ENCODE data around the gene RAD18. TPM values are rescaled to one million over a fixed set of nuclear protein-coding genes. Genes with fewer than 3 reads are reported as not detected.
A peak's percentile ranks its signal among the peaks of the same experiment; 100 is the strongest.

Gene RAD18
- total RNA-seq, 1 donor from 2014 or later = 22.1 TPM

DNA sequence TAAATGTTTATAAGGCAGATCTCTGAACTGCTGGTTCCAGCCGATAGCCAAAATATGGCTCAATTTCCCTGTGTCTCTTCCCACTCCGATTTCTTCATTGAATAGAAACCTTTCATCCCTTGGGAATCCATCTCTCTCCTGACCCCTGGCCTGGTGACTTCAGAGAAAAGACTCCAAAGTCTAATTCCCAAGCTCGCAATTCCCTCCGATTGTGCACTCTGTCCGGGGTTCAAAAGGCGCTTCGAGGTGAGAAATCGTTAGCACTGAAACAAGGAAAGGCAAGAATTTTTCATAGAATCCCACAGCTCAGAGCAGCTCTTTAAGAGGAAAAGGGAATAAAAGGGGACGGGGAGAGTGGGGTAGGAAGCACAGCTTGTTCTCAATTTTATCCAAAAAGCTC lies 18.4 kb upstream of the RAD18 start:
- no peak for TF ChIP-seq CTCF (IDR thresholded peaks at IDR 0.05)
- no peak for TF ChIP-seq EZH2phosphoT487 (IDR thresholded peaks at IDR 0.05)
- H3K9ac ChIP-seq = no peak overlapping the region
- H3K9me3 Mint-ChIP-seq = peaks cover 9% of the 10 kb centered on the region
- H3K27me3 ChIP-seq = no peaks in the 10 kb centered on the region
- no peak for DNase-seq (ENCODE audit: low spot score)
- no peak overlapping the region for H3K4me3 Mint-ChIP-seq
- no peaks in the 10 kb centered on the region for H3F3A ChIP-seq (ENCODE audit: low read depth)
- H3K27ac ChIP-seq = no peak overlapping the region
- H3K36me3 ChIP-seq = no peaks in the 10 kb centered on the region
- H2AFZ ChIP-seq (replicated peaks) = no peak overlapping the region
- H3K27ac Mint-ChIP-seq = peak overlapping the region; percentile 22
- H3K27me3 Mint-ChIP-seq (ENCODE audit: insufficient read depth, low read depth) = peaks cover 6% of the 10 kb centered on the region
- no peak overlapping the region for H3K4me3 ChIP-seq
- H3K4me1 Mint-ChIP-seq = peaks cover 18% of the 10 kb centered on the region
- no peaks in the 10 kb centered on the region for H3K4me1 ChIP-seq
- no peaks in the 10 kb centered on the region for H4K20me1 ChIP-seq (ENCODE audit: low read depth)
- H3K36me3 Mint-ChIP-seq = peaks cover 2% of the 10 kb centered on the region
- no peaks in the 10 kb centered on the region for H3K9me3 ChIP-seq (ENCODE audit: low read depth)
- H3K79me2 ChIP-seq (ENCODE audit: low read depth) = no peaks in the 10 kb centered on the region
- no peak overlapping the region for H3K4me2 ChIP-seq

GRCh38 chr3:8981296-8981695 lies 18.0 kb upstream of the RAD18 start:
- no peaks in the 10 kb centered on the region for H3K9me3 ChIP-seq (ENCODE audit: low read depth)
- TF ChIP-seq EZH2 (IDR thresholded peaks at IDR 0.05) (no peak), CTCF (IDR thresholded peaks at IDR 0.05) (no peak), EZH2phosphoT487 (IDR thresholded peaks at IDR 0.05) (no peak)
- H3K4me3 ChIP-seq = no peak overlapping the region
- H3K4me1 ChIP-seq = no peaks in the 10 kb centered on the region
- Mint-ChIP-seq H3K36me3 (peaks cover 2% of the 10 kb centered on the region), H3K9me3 (peaks cover 9% of the 10 kb centered on the region), H3K4me3 (no peak overlapping the region), H3K27me3 (ENCODE audit: insufficient read depth, low read depth) (peaks cover 6% of the 10 kb centered on the region), H3K27ac (no peak overlapping the region), H3K4me1 (peaks cover 18% of the 10 kb centered on the region)
- H3K9ac ChIP-seq = no peak overlapping the region
- H3K27ac ChIP-seq = no peak overlapping the region
- no peaks in the 10 kb centered on the region for H3K27me3 ChIP-seq
- no peaks in the 10 kb centered on the region for H3K36me3 ChIP-seq
- H3K79me2 ChIP-seq (ENCODE audit: low read depth) = no peaks in the 10 kb centered on the region
- no peak for DNase-seq (ENCODE audit: low spot score)
- H3K4me2 ChIP-seq = no peak overlapping the region
- H3F3A ChIP-seq (ENCODE audit: low read depth) = no peaks in the 10 kb centered on the region
- H2AFZ ChIP-seq (replicated peaks) = no peak overlapping the region
- no peaks in the 10 kb centered on the region for H4K20me1 ChIP-seq (ENCODE audit: low read depth)

GRCh38 chr3:8980756-8981257 lies 17.5 kb upstream of the RAD18 start:
- peak overlapping the region; percentile 61 for H3K27ac Mint-ChIP-seq
- H3K9ac ChIP-seq = no peak overlapping the region
- no peaks in the 10 kb centered on the region for H3K4me1 ChIP-seq
- no peak overlapping the region for H3K4me3 ChIP-seq
- no peak overlapping the region for H2AFZ ChIP-seq (replicated peaks)
- H3K9me3 Mint-ChIP-seq = peaks cover 9% of the 10 kb centered on the region
- no peak overlapping the region for H3K4me2 ChIP-seq
- DNase-seq (ENCODE audit: low spot score) = no peak
- H3K36me3 Mint-ChIP-seq = peaks cover 2% of the 10 kb centered on the region
- no peaks in the 10 kb centered on the region for H3K79me2 ChIP-seq (ENCODE audit: low read depth)
- H3K36me3 ChIP-seq = no peaks in the 10 kb centered on the region
- H3K27me3 ChIP-seq = no peaks in the 10 kb centered on the region
- H3K4me1 Mint-ChIP-seq = peaks cover 18% of the 10 kb centered on the region
- no peak overlapping the region for H3K27ac ChIP-seq
- H3K27me3 Mint-ChIP-seq (ENCODE audit: insufficient read depth, low read depth) = peaks cover 6% of the 10 kb centered on the region
- no peaks in the 10 kb centered on the region for H3F3A ChIP-seq (ENCODE audit: low read depth)
- H4K20me1 ChIP-seq (ENCODE audit: low read depth) = no peaks in the 10 kb centered on the region
- TF ChIP-seq EZH2 (IDR thresholded peaks at IDR 0.05) (no peak), EZH2phosphoT487 (IDR thresholded peaks at IDR 0.05) (no peak), CTCF (IDR thresholded peaks at IDR 0.05) (no peak)
- no peaks in the 10 kb centered on the region for H3K9me3 ChIP-seq (ENCODE audit: low read depth)
- H3K4me3 Mint-ChIP-seq = no peak overlapping the region

All from neural progenitor cell (in vitro differentiated cells).